GM19397 (cell line): Measurements from ENCODE around the gene ISOC2.
"Not testable (repeated sequence)": the region's sequence is repeated elsewhere in the genome, so short reads cannot be mapped to it uniquely, and the experiment has no call there.

Source experiments
- ATAC-seq: cut with Tn5 transposase; IDR thresholded peaks from one replicate; pipeline ENCODE4 v1.9.1; 2021; ENCODE audit warnings: mild to moderate bottlenecking, moderate library complexity; ENCODE audit not compliant: unreplicated experiment

Gene ISOC2

GRCh38 chr19:55443045-55443823, 18.2 kb downstream of the ISOC2 start, which contains the start of gene SHISA7:
Gene SHISA7, minus strand, starts transcription at chr19:55443300. Its CDS starts 437 bp downstream, at chr19:55442863.
- no peak for ATAC-seq

GRCh38 chr19:55442372-55442961, 19.0 kb downstream of the ISOC2 start:
- ATAC-seq: no peak

GRCh38 chr19:55441692-55442321, 19.6 kb downstream of the ISOC2 start:
- ATAC-seq: no peak

GRCh38 chr19:55441319-55441691, 20.1 kb downstream of the ISOC2 start:
- no peak for ATAC-seq

GRCh38 chr19:55440411-55441105, 20.9 kb downstream of the ISOC2 start:
- ATAC-seq: no peak

- no peak for ATAC-seq
These were observed 22.4 kb downstream of the ISOC2 start for GRCh38 chr19:55439052-55439451.

- ATAC-seq: no peak
These were observed 24.0 kb downstream of the ISOC2 start for GRCh38 chr19:55437410-55437809.

- no peak for ATAC-seq
These were observed 24.6 kb downstream of the ISOC2 start for GRCh38 chr19:55436847-55437246.

GRCh38 chr19:55435020-55435419, 26.4 kb downstream of the ISOC2 start:
- ATAC-seq: no peak

GRCh38 chr19:55434356-55434919, 27.0 kb downstream of the ISOC2 start:
- ATAC-seq: no peak

GRCh38 chr19:55433292-55433691, 28.1 kb downstream of the ISOC2 start:
- no peak for ATAC-seq

- ATAC-seq: no peak
These were observed 29.0 kb downstream of the ISOC2 start for GRCh38 chr19:55432241-55432959.

GRCh38 chr19:55431183-55431582, 30.3 kb downstream of the ISOC2 start:
- no peak for ATAC-seq

GRCh38 chr19:55426042-55426441, 35.4 kb downstream of the ISOC2 start:
- ATAC-seq: no peak

- no peak for ATAC-seq
These were observed 36.9 kb downstream of the ISOC2 start for GRCh38 chr19:55424518-55424917.

- no peak for ATAC-seq
These were observed 38.0 kb downstream of the ISOC2 start for GRCh38 chr19:55423225-55424005.

GRCh38 chr19:55421281-55421680, 40.2 kb downstream of the ISOC2 start:
- not testable (repeated sequence) for ATAC-seq

- no peak for ATAC-seq
These were observed 41.7 kb downstream of the ISOC2 start for GRCh38 chr19:55419624-55420236.

GRCh38 chr19:55419103-55419502, 42.3 kb downstream of the ISOC2 start:
- no peak for ATAC-seq
